ENCODE measurements around the gene CIC. TPM values are rescaled to one million over a fixed set of nuclear protein-coding genes. Genes with fewer than 3 reads are reported as not detected.

Gene CIC
- total RNA-seq, 4 donors from 2014 or later: 27.0 to 74.1 (median 41.3) TPM

- peaks cover 3 to 83% (median 64%) of the 10 kb centered on the region in 4 donors for H3K4me1 ChIP-seq
- H3K4me3 ChIP-seq: peak overlapping the region; percentile 81 to 100 (median 86)
- no peaks in the 10 kb centered on the region for H3K9me3 ChIP-seq
- 4 to 8% methylated on average over 6 of the region's 6 CpGs for WGBS, 2 donors
- H3K36me3 ChIP-seq: peaks cover 0 to 18% (median 7%) of the 10 kb centered on the region in 3 donors
- no peaks in the 10 kb centered on the region for H3K27me3 ChIP-seq
- DNase-seq (ENCODE audit: low spot score in 2 of 2): no peak
- peak overlapping the region; percentile 96 to 99 (median 97) for H3K27ac ChIP-seq
- TF ChIP-seq EP300 (IDR thresholded peaks at IDR 0.05) (no peak), POLR2A (IDR thresholded peaks at IDR 0.05) (no peak)
Measured at GRCh38 chr19:42279155-42279901, 10.3 kb downstream of the CIC start.

- Histone ChIP-seq H3K27me3 (no peaks in the 10 kb centered on the region), H3K36me3 (peaks cover 0 to 10% (median 0%) of the 10 kb centered on the region in 3 donors), H3K4me1 (peaks cover 3 to 82% (median 66%) of the 10 kb centered on the region in 4 donors), H3K4me3 (peak overlapping the region; percentile 81 to 100 (median 86)), H3K27ac (peak overlapping the region; percentile 96 to 99 (median 97)), H3K9me3 (no peaks in the 10 kb centered on the region)
- DNase-seq (ENCODE audit: low spot score in 2 of 2): peak; percentile 90 to 93
- WGBS, 2 donors: 1% methylated on average over 38 to 72 of the region's 89 CpGs
- TF ChIP-seq CTCF (IDR thresholded peaks at IDR 0.05) (peak; percentile 85 to 98 (median 97)), POLR2A (IDR thresholded peaks at IDR 0.05) (peak; percentile 22 to 53), EP300 (IDR thresholded peaks at IDR 0.05) (peak in 1 of 2 donors; percentile 84)
Measured at GRCh38 chr19:42279902-42280814, 11.1 kb downstream of the CIC start.

- peaks cover 3 to 82% (median 69%) of the 10 kb centered on the region in 4 donors for H3K4me1 ChIP-seq
- DNase-seq (ENCODE audit: low spot score in 2 of 2): peak in 1 of 2 donors; percentile 44
- peaks cover 0 to 5% (median 0%) of the 10 kb centered on the region in 3 donors for H3K36me3 ChIP-seq
- peak overlapping the region; percentile 81 to 100 (median 86) for H3K4me3 ChIP-seq
- peak overlapping the region; percentile 96 to 99 (median 97) for H3K27ac ChIP-seq
- TF ChIP-seq CTCF (IDR thresholded peaks at IDR 0.05) (no peak), POLR2A (IDR thresholded peaks at IDR 0.05) (no peak), EP300 (IDR thresholded peaks at IDR 0.05) (no peak)
- no peaks in the 10 kb centered on the region for H3K9me3 ChIP-seq
- WGBS, 2 donors: 0% methylated on average over 14 to 19 of the region's 20 CpGs
- H3K27me3 ChIP-seq: no peaks in the 10 kb centered on the region
Measured at GRCh38 chr19:42280815-42281145, 11.7 kb downstream of the CIC start.

GRCh38 chr19:42281146-42281826 is 12.2 kb downstream of the CIC start:
- peaks cover 3 to 82% (median 73%) of the 10 kb centered on the region in 4 donors for H3K4me1 ChIP-seq
- no peaks in the 10 kb centered on the region for H3K27me3 ChIP-seq
- H3K4me3 ChIP-seq: peak overlapping the region; percentile 81 to 100 (median 86)
- no peaks in the 10 kb centered on the region for H3K36me3 ChIP-seq
- peak in 3 of 5 experiments; percentile 12 to 29 (median 22) for TF ChIP-seq CTCF (IDR thresholded peaks at IDR 0.05)
- no peak for TF ChIP-seq POLR2A (IDR thresholded peaks at IDR 0.05)
- TF ChIP-seq EP300 (IDR thresholded peaks at IDR 0.05): peak in 1 of 2 donors; percentile 51
- WGBS, 2 donors: 1 to 2% methylated on average over 13 to 23 of the region's 25 CpGs
- H3K27ac ChIP-seq: peak overlapping the region; percentile 96 to 99 (median 97)
- no peaks in the 10 kb centered on the region for H3K9me3 ChIP-seq
- peak in 1 of 2 donors; percentile 61 for DNase-seq (ENCODE audit: low spot score in 2 of 2)

Measured in tibial nerve (tissue), 4 donors.